Hepatocyte (in vitro differentiated cells): ENCODE measurements around the gene MITF.

ENCODE experiments used
- CTCF ChIP-seq: fragments of 200-600 bp; sonication (generic); IDR thresholded peaks from 2 replicates; pipeline ENCODE4 v1.5.1; 2016; ENCODE audit warnings: antibody characterized with exemption, mild to moderate bottlenecking; ENCODE audit not compliant: poor library complexity
- EZH2 ChIP-seq: fragments of 200-600 bp; sonication (generic); IDR thresholded peaks from 2 replicates; pipeline ENCODE4 v1.6.1; 2016; ENCODE audit warnings: antibody characterized with exemption, mild to moderate bottlenecking, borderline replicate concordance
- EZH2phosphoT487 ChIP-seq: fragments of 200-600 bp; sonication (generic); IDR thresholded peaks from one replicate; pipeline ENCODE4 v1.6.1; 2018; ENCODE audit warnings: antibody characterized with exemption, mild to moderate bottlenecking, low read depth, moderate library complexity; ENCODE audit not compliant: unreplicated experiment, severe bottlenecking

- TF ChIP-seq EZH2 (no peak), CTCF (no peak), EZH2phosphoT487 (no peak)
These were observed 14.4 kb upstream of the MITF start for GRCh38 chr3:69724722-69725435.
